ENCODE measurements around the gene SLC10A6.

Gene SLC10A6

GRCh38 chr4:86775061-86775460 lies 74.1 kb downstream of the SLC10A6 start:
- no peak for FAIRE-seq
